Brain microvascular endothelial cell (primary cell): ENCODE measurements around the gene TUBB8.

Experiments
- DNase-seq: peaks from one replicate; pipeline ENCODE4 v3.0.0-alpha.2; 2020
- H3K27ac ChIP-seq: fragments of 250-450 bp; sonication (Bioruptor Pico); 2 replicates; pipeline ENCODE4 v1.5.1; 2020; ENCODE audit warnings: mild to moderate bottlenecking, moderate library complexity
- H3K27me3 ChIP-seq: fragments of 250-450 bp; sonication (Bioruptor Pico); replicated peaks from 2 replicates; pipeline ENCODE4 v1.5.1; 2020; ENCODE audit warnings: mild to moderate bottlenecking
- H3K36me3 ChIP-seq: fragments of 250-450 bp; sonication (Bioruptor Pico); replicated peaks from 2 replicates; pipeline ENCODE4 v1.5.1; 2020; ENCODE audit warnings: mild to moderate bottlenecking
- H3K4me3 ChIP-seq: 2 replicates; pipeline ENCODE4 v1.5.1; 2011; ENCODE audit warnings: low read depth, mild to moderate bottlenecking, control low read depth, low read length, moderate library complexity
- CTCF ChIP-seq: IDR thresholded peaks from 2 replicates; pipeline ENCODE4 v1.5.1; 2011; ENCODE audit warnings: low read depth, mild to moderate bottlenecking, moderate library complexity, low read length, control low read depth, inconsistent platforms; ENCODE audit errors: missing control alignments
- in situ Hi-C: cut with HindIII; loops from 2 replicates; pipeline ENCODE4 v1.10.0; 2017; ENCODE audit warnings: low sequenced_read_pairs, low pct_ligation_motif_present

Gene TUBB8

GRCh38 chr10:48996-49395 is at the start of gene TUBB8:
TUBB8 (minus strand) TSS chr10:49296; CDS start chr10:49238, 58 bp downstream.
- Histone ChIP-seq H3K27me3 (no peaks in the 10 kb centered on the region), H3K36me3 (no peaks in the 10 kb centered on the region), H3K4me3 (no peak within 1 kb of the TSS), H3K27ac (no peak within 1 kb of the TSS)
- TF ChIP-seq CTCF = no peak
- DNase-seq = no peak
- in situ Hi-C loops = no loop called here

- H3K36me3 ChIP-seq = no peaks in the 10 kb centered on the region
- H3K27me3 ChIP-seq = no peaks in the 10 kb centered on the region
- DNase-seq = no peak
- no peak for TF ChIP-seq CTCF
- in situ Hi-C loops = no loop called here
- H3K4me3 ChIP-seq = no peak overlapping the region
- no peak overlapping the region for H3K27ac ChIP-seq
Observed at GRCh38 chr10:96466-96865, 47.4 kb upstream of the TUBB8 start.

DNA sequence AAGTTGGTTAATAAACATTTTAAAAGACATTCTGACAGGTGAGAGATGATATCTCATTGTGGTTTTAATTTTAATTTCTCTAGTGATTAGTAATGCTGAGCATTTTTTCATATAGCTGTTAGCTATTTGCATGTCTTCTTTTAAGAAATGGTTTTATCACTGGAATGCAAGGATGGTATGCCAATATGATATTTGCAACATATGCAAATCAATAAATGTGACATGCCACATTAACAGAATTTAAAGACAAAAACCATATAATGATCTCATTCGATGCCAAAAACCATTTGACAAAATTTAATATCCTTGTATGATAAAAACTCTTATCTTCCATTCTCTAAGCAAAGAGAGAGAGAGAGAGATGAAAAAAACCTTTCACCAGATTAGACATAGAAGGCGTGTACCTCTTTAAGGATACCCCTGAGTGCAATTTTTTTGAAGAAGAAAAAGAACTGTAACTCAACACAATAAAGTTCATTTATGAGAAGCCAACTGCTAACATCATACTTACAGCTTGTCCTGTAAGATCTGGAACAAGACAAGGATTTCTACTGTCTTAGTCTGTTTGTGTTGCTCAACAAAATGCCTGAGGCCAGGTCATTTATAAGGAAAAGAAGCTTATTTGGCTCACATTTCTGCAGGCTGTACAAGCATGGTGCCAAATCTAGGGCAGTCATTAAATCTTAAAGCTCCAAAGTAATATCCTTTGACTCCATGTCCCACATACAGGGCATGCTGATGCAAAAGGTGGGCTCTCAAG is 46.4 kb upstream of the TUBB8 start:
- no peak for DNase-seq
- no peak overlapping the region for H3K27ac ChIP-seq
- no peaks in the 10 kb centered on the region for H3K27me3 ChIP-seq
- TF ChIP-seq CTCF = no peak
- H3K36me3 ChIP-seq = no peaks in the 10 kb centered on the region
- H3K4me3 ChIP-seq = no peak overlapping the region
- in situ Hi-C loops = no loop called here

- in situ Hi-C loops = no loop called here
- Histone ChIP-seq H3K27me3 (no peaks in the 10 kb centered on the region), H3K36me3 (no peaks in the 10 kb centered on the region), H3K4me3 (no peak overlapping the region), H3K27ac (no peak overlapping the region)
- no peak for TF ChIP-seq CTCF
- DNase-seq = no peak
Observed at GRCh38 chr10:94613-95012, 45.5 kb upstream of the TUBB8 start.

- no peak overlapping the region for H3K27ac ChIP-seq
- in situ Hi-C loops = no loop called here
- no peak for DNase-seq
- no peaks in the 10 kb centered on the region for H3K27me3 ChIP-seq
- TF ChIP-seq CTCF = no peak
- no peaks in the 10 kb centered on the region for H3K36me3 ChIP-seq
- H3K4me3 ChIP-seq = no peak overlapping the region
Observed at GRCh38 chr10:92846-93245, 43.8 kb upstream of the TUBB8 start.

DNA sequence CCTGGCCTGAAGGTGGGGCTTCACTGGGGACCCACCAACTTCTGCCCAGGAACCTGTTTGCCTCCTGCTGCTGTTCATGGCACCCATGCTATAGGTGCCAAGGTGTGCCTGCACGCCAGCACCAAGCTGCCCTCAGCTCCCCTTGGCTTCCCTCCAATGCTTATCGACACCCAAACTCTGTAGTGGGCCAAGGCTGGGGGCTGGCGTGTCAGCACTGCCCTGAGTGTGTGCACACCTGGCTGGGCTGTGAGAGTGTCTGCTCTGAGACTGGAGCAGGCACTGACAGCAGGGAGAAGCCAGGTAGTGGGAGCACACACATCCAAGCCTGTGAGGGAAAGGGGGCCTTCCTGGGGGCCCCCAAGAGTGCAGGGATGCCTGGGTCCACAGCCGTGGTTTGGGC is 43.1 kb upstream of the TUBB8 start:
- no peak for DNase-seq
- no peak overlapping the region for H3K27ac ChIP-seq
- TF ChIP-seq CTCF = no peak
- H3K27me3 ChIP-seq = no peaks in the 10 kb centered on the region
- no peak overlapping the region for H3K4me3 ChIP-seq
- in situ Hi-C loops = no loop called here
- H3K36me3 ChIP-seq = no peaks in the 10 kb centered on the region
